ENCODE data around the gene SERPINB1. TPM values are rescaled to one million over a fixed set of nuclear protein-coding genes. Genes with fewer than 3 reads are reported as not detected.

SERPINB1 gene
- total and polyA plus RNA-seq, 9 of the 15 experiments (the other 6 are each of a cell fraction or from before 2014, with no cell fraction given), result 33.9 to 108 (median 63.8) TPM

- BruUV-seq (replicated peaks), result no TSS peak
- peak overlapping the region; percentile 5; the same call in 1 of the 2 replicates for H2AFZ ChIP-seq (ENCODE audit: low read depth, low read length)
- H3K36me3 ChIP-seq (ENCODE audit: control insufficient read depth, insufficient read depth, low read length), result no peaks in the 10 kb centered on the region
- WGBS (ENCODE audit: insufficient coverage, low coverage, missing lambda C conversion rate), result 85% methylated on average over 10 of the region's 10 CpGs
- H3K4me3 ChIP-seq, result no peak overlapping the region
- ATAC-seq, result no peak
- H3K4me2 ChIP-seq (ENCODE audit: insufficient read depth, low read length), result no peak overlapping the region
- no peaks in the 10 kb centered on the region for H3K9me3 ChIP-seq (replicated peaks; ENCODE audit: control insufficient read depth, insufficient read depth, low read depth, low read length)
- FAIRE-seq, result no peak
- no peaks in the 10 kb centered on the region for H3K79me2 ChIP-seq (ENCODE audit: control insufficient read depth, insufficient read depth, low read length)
- in situ Hi-C loops (cut with MboI), result no loop called here
- no peak for DNase-seq (ENCODE audit: extremely low read depth in 1 of 4, low spot score in 3 of 4)
- peak overlapping the region; percentile 98; the same call in 2 of the 3 replicates for H3K27ac ChIP-seq (ENCODE audit: extremely low read depth, low read depth, low read length)
- intact Hi-C loops (cut with micrococcal nuclease), result no loop called here
- no peaks in the 10 kb centered on the region for H3K27me3 ChIP-seq (ENCODE audit: control insufficient read depth in 2 of 2, insufficient read depth in 2 of 2, low read length in 2 of 2)
- H3K9ac ChIP-seq (ENCODE audit: insufficient read depth in 1 of 2, low read depth in 2 of 2, low read length in 2 of 2), result no peak overlapping the region
- ChIA-PET CTCF (ENCODE audit: low intra/inter-chr PET ratio) (no interaction called here), POLR2A (no interaction called here)
- peaks cover 40 to 70% of the 10 kb centered on the region in 2 experiments for H3K4me1 ChIP-seq (replicated peaks in 1 of 2; ENCODE audit: control insufficient read depth in 2 of 2, insufficient read depth in 2 of 2, low read length in 2 of 2)
- no peaks in the 10 kb centered on the region for H4K20me1 ChIP-seq (replicated peaks; ENCODE audit: control insufficient read depth, insufficient read depth, low read length)
- no peaks in the 10 kb centered on the region for H3K9me1 ChIP-seq (ENCODE audit: control insufficient read depth, insufficient read depth, low read length)
- TF ChIP-seq CEBPB (tag; IDR thresholded peaks at IDR 0.05), result no peak
- no peak for TF ChIP-seq EWSR1 (IDR thresholded peaks at IDR 0.05; ENCODE audit: borderline replicate concordance, low read depth, partially characterized antibody)
- 0 out of 2 replicates have a peak, but pooled peaks have one; percentile 30 for TF ChIP-seq ZNF12 (CRISPR knock-in tag; IDR thresholded peaks at IDR 0.05)
- no peak for TF ChIP-seq TFAP4 (CRISPR knock-in tag; IDR thresholded peaks at IDR 0.05; ENCODE audit: borderline replicate concordance)
- TF ChIP-seq, protein P1, sequence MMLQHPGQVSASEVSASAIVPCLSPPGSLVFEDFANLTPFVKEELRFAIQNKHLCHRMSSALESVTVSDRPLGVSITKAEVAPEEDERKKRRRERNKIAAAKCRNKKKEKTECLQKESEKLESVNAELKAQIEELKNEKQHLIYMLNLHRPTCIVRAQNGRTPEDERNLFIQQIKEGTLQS (IDR thresholded peaks at IDR 0.05), result no peak
- TF ChIP-seq, protein P1 (CRISPR knock-in tag; conservative IDR thresholded peaks at IDR 0.05), result no peak
- TF ChIP-seq CBFB (CRISPR knock-in tag; IDR thresholded peaks at IDR 0.05), result 0 out of 2 replicates have a peak, but pooled peaks have one; percentile 47
- TF ChIP-seq ZNF124 (CRISPR knock-in tag; IDR thresholded peaks at IDR 0.05), result no peak
- no peak for TF ChIP-seq MEF2D (tag; conservative IDR thresholded peaks at IDR 0.05; ENCODE audit: low read depth)
- TF ChIP-seq ZNF518B (CRISPR knock-in tag; IDR thresholded peaks at IDR 0.05), result no peak
- no peak for TF ChIP-seq HNRNPLL (IDR thresholded peaks at IDR 0.05; ENCODE audit: low read depth, low read length, poor library complexity, severe bottlenecking)
- TF ChIP-seq ZNF3 (CRISPR knock-in tag; IDR thresholded peaks at IDR 0.05), result no peak
- TF ChIP-seq, protein P2, sequence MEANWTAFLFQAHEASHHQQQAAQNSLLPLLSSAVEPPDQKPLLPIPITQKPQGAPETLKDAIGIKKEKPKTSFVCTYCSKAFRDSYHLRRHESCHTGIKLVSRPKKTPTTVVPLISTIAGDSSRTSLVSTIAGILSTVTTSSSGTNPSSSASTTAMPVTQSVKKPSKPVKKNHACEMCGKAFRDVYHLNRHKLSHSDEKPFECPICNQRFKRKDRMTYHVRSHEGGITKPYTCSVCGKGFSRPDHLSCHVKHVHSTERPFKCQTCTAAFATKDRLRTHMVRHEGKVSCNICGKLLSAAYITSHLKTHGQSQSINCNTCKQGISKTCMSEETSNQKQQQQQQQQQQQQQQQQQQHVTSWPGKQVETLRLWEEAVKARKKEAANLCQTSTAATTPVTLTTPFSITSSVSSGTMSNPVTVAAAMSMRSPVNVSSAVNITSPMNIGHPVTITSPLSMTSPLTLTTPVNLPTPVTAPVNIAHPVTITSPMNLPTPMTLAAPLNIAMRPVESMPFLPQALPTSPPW (CRISPR knock-in tag; IDR thresholded peaks at IDR 0.05), result no peak
- no peak for TF ChIP-seq LEF1 (IDR thresholded peaks at IDR 0.05)
- peak; percentile 30; the same call in 1 of the 2 replicates for TF ChIP-seq SPI1 (IDR thresholded peaks at IDR 0.05; ENCODE audit: borderline replicate concordance, low read depth, low read length)
- TF ChIP-seq ZNF778 (CRISPR knock-in tag; IDR thresholded peaks at IDR 0.05), result no peak
Observed at GRCh38 chr6:2852921-2853322, 11.3 kb upstream of the SERPINB1 start.
